RWPE2 (cell line): ENCODE measurements around the gene CERS6.

ENCODE experiments used
- ATAC-seq: fragments of 200-7000 bp; cut with Tn5 transposase; 3 replicates; pipeline ENCODE4 v1.9.1; 2021; ENCODE audit warnings: low read depth
- DNase-seq: peaks from one replicate; pipeline ENCODE4 v3.0.0-alpha.2; 2020; ENCODE audit warnings: low spot score
- H3K27ac ChIP-seq: fragments of 450-650 bp; 2 replicates; pipeline ENCODE4 v1.5.1; 2017; ENCODE audit warnings: mild to moderate bottlenecking; ENCODE audit not compliant: poor library complexity, severe bottlenecking
- H3K27me3 ChIP-seq: fragments of 250-450 bp; sonication (Bioruptor Pico); 2 replicates; pipeline ENCODE4 v1.5.1; 2021; ENCODE audit warnings: mild to moderate bottlenecking, moderate library complexity; ENCODE audit not compliant: insufficient read depth, poor library complexity, severe bottlenecking
- H3K36me3 ChIP-seq: fragments of 250-450 bp; sonication (Bioruptor Pico); 2 replicates; pipeline ENCODE4 v1.5.1; 2020; ENCODE audit warnings: low read depth, mild to moderate bottlenecking, moderate library complexity
- H3K4me1 ChIP-seq: fragments of 250-450 bp; sonication (Bioruptor Pico); 2 replicates; pipeline ENCODE4 v1.5.1; 2021; ENCODE audit warnings: mild to moderate bottlenecking, moderate library complexity; ENCODE audit not compliant: insufficient read depth, poor library complexity, severe bottlenecking
- H3K4me3 ChIP-seq: fragments of 250-450 bp; sonication (Bioruptor Pico); 2 replicates; pipeline ENCODE4 v1.5.1; 2021; ENCODE audit warnings: mild to moderate bottlenecking, moderate library complexity; ENCODE audit not compliant: severe bottlenecking
- H3K9me3 ChIP-seq: fragments of 250-450 bp; sonication (Bioruptor Pico); 2 replicates; pipeline ENCODE4 v1.5.1; 2021; ENCODE audit warnings: mild to moderate bottlenecking, moderate library complexity; ENCODE audit not compliant: severe bottlenecking
- CTCF ChIP-seq: fragments of 450-650 bp; IDR thresholded peaks from one replicate; pipeline ENCODE4 v1.5.1; 2017; ENCODE audit warnings: mild to moderate bottlenecking, moderate library complexity; ENCODE audit not compliant: poor library complexity, severe bottlenecking

The CERS6 gene

DNA sequence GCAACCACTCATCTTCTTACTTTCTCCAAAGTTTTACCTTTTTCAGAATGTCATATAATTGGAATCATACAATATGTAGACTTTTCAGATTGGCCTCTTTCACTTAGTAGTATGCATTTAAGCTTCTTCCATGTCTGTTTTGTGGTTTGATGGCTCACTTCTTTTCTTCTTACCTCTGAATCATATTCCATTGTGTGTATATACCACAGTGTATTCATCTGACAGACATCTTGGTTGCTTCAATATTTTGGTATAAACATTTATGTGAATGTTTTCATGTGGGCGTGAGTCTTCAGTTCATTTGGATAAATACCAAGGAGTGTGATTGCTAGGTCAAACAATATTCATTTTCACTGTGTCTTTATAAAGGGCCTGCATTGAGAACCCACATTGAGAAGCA, 210.3 kb downstream of the CERS6 start:
- Histone ChIP-seq H3K4me3 (no peak overlapping the region), H3K27me3 (no peaks in the 10 kb centered on the region), H3K4me1 (no peaks in the 10 kb centered on the region), H3K36me3 (no peaks in the 10 kb centered on the region; the same call in 1 of the 2 replicates), H3K9me3 (no peaks in the 10 kb centered on the region), H3K27ac (no peak overlapping the region)
- DNase-seq, result no peak
- no peak for TF ChIP-seq CTCF
- no peak; the same call in 2 of the 3 replicates for ATAC-seq

DNA sequence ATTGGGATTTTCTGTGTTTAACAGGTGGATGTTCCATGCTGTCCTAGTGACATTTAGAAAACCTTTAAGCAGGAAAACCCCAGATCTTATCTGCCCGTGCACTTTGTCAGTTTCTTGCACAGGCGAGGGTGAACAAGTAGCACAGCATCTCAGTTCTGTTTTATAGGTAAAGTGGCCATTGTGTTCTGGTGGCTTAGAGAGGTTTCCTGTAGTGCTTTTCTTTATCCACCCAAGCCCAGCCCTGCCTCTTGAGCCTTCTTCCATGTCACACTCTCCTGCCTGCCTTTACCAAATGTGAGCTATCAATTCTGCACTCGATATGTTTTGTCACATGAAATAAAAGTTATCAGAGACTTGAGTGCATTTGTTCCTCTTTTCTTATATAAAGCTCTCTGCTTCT, 211.1 kb downstream of the CERS6 start:
- H3K36me3 ChIP-seq, result no peaks in the 10 kb centered on the region; the same call in 1 of the 2 replicates
- H3K27ac ChIP-seq, result no peak overlapping the region
- no peak overlapping the region for H3K4me3 ChIP-seq
- no peak for TF ChIP-seq CTCF
- no peak for DNase-seq
- H3K27me3 ChIP-seq, result no peaks in the 10 kb centered on the region
- ATAC-seq, result no peak
- H3K9me3 ChIP-seq, result no peaks in the 10 kb centered on the region
- H3K4me1 ChIP-seq, result no peaks in the 10 kb centered on the region

DNA sequence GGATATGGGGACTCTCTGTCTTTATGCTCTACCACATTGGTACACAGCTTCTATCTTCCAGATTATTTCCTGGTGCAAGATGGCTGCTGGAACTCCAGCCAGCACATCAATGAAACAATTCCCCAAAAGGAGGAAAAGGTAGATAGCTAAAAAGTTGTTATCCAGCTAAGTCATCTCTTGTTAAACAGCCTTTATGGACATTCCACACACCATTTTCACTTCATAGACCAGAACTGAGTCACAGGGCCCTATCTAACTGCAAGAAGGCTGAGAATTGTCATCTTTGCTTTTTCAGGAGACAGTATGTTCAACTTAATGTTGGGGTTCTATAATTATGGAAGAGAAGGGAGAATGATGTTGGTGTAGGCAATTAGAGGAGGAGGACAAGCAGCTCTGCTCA, 213.1 kb downstream of the CERS6 start:
- TF ChIP-seq CTCF, result no peak
- DNase-seq, result no peak

GRCh38 chr2:168670478-168670877, 214.4 kb downstream of the CERS6 start:
- H3K4me1 ChIP-seq, result no peaks in the 10 kb centered on the region
- H3K27me3 ChIP-seq, result no peaks in the 10 kb centered on the region
- DNase-seq (no peak), ATAC-seq (no peak)
- no peaks in the 10 kb centered on the region for H3K9me3 ChIP-seq
- H3K4me3 ChIP-seq, result no peak overlapping the region
- no peaks in the 10 kb centered on the region; the same call in 1 of the 2 replicates for H3K36me3 ChIP-seq
- no peak overlapping the region for H3K27ac ChIP-seq
- TF ChIP-seq CTCF, result no peak

More for the DNA sequence above, 213.1 kb downstream of the CERS6 start:
- ATAC-seq, result no peak
- Histone ChIP-seq H3K27ac (no peak overlapping the region), H3K4me1 (no peaks in the 10 kb centered on the region), H3K4me3 (no peak overlapping the region), H3K36me3 (no peaks in the 10 kb centered on the region; the same call in 1 of the 2 replicates), H3K9me3 (no peaks in the 10 kb centered on the region), H3K27me3 (no peaks in the 10 kb centered on the region)

DNA sequence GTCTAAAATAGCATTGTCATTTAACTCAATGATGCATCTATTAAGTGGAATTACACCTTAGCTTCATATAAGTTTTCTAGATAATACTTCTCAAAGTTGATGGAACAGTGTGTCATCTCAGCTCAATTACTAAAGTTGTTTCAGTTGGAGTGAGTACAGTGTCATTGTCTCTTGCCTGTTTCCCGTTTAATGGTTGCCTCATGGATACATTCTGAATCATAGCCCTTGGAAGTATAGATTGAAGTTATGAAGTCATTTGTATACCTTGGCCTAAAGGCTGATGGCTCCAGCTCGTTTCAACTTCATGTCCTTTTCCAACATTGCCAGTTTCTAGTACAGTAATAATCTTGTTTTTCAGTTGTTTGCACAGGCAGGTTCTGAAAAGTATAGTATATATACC, 215.9 kb downstream of the CERS6 start:
- Histone ChIP-seq H3K27me3 (no peaks in the 10 kb centered on the region), H3K27ac (no peak overlapping the region), H3K4me1 (no peaks in the 10 kb centered on the region), H3K9me3 (no peaks in the 10 kb centered on the region), H3K4me3 (no peak overlapping the region), H3K36me3 (no peaks in the 10 kb centered on the region; the same call in 1 of the 2 replicates)
- DNase-seq, result no peak
- TF ChIP-seq CTCF, result no peak
- ATAC-seq, result peak; percentile 49; the same call in 2 of the 3 replicates
